OCI-LY1 (cell line): ENCODE measurements around the gene CCDC85A.

Experiments
- EZH2 ChIP-seq: fragments of 200-600 bp; sonication (generic), shearing (Covaris generic); IDR thresholded peaks from 2 replicates; pipeline ENCODE4 v1.8.0; 2017; ENCODE audit warnings: borderline replicate concordance, mixed run types, mild to moderate bottlenecking, antibody characterized with exemption, low read length, moderate library complexity, mixed read lengths
- TF ChIP-seq, protein P1 (sequence below): fragments of 200-600 bp; sonication (generic), shearing (Covaris generic); IDR thresholded peaks from 2 replicates; pipeline ENCODE4 v1.5.1; 2017; ENCODE audit warnings: mild to moderate bottlenecking, antibody characterized with exemption, low read length, moderate library complexity, mixed read lengths

DNA sequence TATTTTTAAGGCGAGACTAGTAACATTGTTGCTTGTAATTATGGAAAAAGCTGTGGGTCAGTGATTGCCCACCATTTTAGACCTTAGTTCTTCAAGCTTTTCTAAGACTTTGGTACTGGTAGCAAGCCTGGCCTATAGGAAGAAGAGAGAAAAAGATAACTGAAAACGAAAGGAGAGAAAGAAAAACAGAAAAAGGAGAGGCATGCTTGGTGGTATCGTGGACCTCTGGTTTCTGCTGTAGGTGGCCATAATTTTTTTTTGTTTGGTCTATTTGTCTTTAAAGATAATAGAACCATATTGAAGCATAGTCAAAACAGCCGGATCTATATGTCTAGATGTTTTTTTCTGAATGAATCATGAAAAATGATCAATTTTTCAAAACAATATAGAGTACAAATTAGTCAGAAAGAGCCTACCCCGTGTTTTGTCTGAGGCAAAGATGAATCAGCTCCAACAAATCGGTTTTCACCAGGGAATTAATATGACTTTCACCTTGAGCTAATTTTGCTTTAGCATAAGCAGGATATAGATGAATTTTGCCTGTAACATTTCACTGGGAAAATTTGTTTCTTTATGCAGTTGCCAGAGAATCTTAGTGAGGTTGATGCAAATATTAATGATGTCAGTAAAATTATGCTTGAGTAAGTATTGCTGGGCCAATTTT, 45.7 kb downstream of the CCDC85A start:
- TF ChIP-seq, protein P1, sequence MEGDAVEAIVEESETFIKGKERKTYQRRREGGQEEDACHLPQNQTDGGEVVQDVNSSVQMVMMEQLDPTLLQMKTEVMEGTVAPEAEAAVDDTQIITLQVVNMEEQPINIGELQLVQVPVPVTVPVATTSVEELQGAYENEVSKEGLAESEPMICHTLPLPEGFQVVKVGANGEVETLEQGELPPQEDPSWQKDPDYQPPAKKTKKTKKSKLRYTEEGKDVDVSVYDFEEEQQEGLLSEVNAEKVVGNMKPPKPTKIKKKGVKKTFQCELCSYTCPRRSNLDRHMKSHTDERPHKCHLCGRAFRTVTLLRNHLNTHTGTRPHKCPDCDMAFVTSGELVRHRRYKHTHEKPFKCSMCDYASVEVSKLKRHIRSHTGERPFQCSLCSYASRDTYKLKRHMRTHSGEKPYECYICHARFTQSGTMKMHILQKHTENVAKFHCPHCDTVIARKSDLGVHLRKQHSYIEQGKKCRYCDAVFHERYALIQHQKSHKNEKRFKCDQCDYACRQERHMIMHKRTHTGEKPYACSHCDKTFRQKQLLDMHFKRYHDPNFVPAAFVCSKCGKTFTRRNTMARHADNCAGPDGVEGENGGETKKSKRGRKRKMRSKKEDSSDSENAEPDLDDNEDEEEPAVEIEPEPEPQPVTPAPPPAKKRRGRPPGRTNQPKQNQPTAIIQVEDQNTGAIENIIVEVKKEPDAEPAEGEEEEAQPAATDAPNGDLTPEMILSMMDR = no peak
- TF ChIP-seq EZH2 = no peak
